Astrocyte of the spinal cord (primary cell): ENCODE data around the gene IRX3.

Source experiments
- DNase-seq: peaks from one replicate; pipeline ENCODE4 v3.0.0; 2011; ENCODE audit warnings: low read depth, low spot score
- H3K4me3 ChIP-seq: 2 replicates; pipeline ENCODE4 v1.5.1; 2011; ENCODE audit warnings: low read depth, mild to moderate bottlenecking, low read length, moderate library complexity
- in situ Hi-C: cut with HindIII; loops from 2 replicates; pipeline ENCODE4 v1.10.0; 2017; ENCODE audit warnings: low sequenced_read_pairs
- TF ChIP-seq, protein P1 (sequence below): IDR thresholded peaks from 2 replicates; pipeline ENCODE4 v1.5.1; 2012; ENCODE audit warnings: low read depth, mild to moderate bottlenecking, low read length, inconsistent platforms

The IRX3 gene

DNA sequence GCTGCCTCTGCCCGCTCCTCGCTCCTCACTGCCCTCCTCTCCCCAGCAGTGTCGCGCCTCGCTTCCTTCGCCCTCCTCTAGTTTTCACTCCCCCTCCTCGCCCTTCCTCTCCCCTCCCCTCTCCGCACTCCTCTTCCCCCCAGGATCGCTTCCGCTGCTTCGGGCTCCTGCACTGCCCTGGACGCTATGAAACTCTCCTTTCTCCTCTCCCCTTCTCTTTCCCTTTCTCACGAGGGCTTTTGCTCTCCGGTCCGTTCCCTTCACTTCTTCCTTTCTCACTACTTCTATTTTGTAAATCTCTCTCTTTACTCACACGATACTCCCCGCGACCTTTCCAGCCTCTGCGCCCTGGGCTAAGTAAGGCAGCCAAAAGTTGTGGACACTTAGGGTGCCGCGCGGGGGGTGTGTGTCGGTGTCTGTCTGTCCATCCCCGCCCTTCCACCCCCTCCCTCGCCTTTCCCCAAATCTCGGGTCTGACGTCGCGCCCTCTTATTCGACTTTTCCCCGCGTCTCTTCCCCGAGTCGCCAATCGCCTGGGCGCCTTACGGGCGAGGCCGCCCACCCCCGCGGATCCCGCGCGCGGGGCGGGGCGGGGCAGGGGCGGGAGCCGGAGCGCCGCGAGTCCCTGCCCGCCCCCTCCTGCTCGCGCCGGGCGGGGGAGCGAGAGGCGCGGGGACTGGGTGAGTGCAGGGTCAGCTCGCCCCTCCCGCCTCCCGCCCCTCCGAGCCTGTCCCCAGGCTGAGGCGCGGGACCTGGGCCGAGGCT is at the start of gene IRX3:
TSS of gene IRX3 (minus strand) at position 422 of the 765 bp plus-strand sequence. CDS start 737 bp downstream, outside the sequence.
- in situ Hi-C loops: loop anchor here (25.0 kb wide), 1 partner anchor 651 kb away; the partner anchor contains the start of gene IRX5
- peak within 1 kb of the TSS; percentile 64 for H3K4me3 ChIP-seq
- DNase-seq: peak; percentile 91
- TF ChIP-seq, protein P1, sequence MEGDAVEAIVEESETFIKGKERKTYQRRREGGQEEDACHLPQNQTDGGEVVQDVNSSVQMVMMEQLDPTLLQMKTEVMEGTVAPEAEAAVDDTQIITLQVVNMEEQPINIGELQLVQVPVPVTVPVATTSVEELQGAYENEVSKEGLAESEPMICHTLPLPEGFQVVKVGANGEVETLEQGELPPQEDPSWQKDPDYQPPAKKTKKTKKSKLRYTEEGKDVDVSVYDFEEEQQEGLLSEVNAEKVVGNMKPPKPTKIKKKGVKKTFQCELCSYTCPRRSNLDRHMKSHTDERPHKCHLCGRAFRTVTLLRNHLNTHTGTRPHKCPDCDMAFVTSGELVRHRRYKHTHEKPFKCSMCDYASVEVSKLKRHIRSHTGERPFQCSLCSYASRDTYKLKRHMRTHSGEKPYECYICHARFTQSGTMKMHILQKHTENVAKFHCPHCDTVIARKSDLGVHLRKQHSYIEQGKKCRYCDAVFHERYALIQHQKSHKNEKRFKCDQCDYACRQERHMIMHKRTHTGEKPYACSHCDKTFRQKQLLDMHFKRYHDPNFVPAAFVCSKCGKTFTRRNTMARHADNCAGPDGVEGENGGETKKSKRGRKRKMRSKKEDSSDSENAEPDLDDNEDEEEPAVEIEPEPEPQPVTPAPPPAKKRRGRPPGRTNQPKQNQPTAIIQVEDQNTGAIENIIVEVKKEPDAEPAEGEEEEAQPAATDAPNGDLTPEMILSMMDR: no peak

DNA sequence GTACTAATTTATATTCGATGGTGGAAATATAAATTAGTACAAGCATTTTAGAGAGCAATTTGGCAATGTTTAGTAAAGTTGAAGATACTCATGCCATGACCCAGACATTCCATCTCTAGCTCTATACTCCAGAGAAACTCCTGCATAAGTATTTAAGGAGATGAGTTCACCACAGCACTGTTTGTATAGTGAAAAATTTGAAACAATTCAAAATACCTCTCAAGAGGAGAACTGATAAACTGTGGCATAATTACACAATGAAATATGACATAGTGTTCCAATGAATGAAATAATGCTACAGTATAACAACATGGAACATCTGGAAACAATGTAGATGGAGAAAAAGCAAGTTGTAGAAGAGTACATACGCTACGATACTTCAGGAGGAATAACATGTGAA is 48.6 kb upstream of the IRX3 start:
- no peak for DNase-seq
- TF ChIP-seq, protein P1: no peak
- H3K4me3 ChIP-seq: no peak overlapping the region
- in situ Hi-C loops: no loop called here

DNA sequence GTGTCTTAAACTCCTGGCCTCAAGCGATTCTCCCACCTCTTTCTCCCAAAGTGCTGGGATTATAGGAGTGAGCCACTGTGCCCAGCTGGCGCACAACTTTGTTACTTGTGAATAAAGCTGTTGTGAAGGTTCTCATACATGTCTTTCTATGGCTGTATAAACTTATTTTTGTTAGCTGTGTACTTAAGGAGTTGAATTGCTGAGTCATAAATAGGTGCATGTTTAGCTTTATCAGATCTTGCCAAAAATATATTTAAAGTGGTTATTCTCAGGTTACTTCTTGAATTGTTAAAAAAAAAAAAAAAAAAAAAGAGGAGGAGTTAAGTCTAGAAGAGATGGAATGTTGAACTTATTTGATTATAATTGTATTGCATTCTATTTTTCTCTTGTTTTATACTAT is 47.6 kb upstream of the IRX3 start:
- H3K4me3 ChIP-seq: no peak overlapping the region
- DNase-seq: no peak
- TF ChIP-seq, protein P1: no peak
- in situ Hi-C loops: no loop called here

DNA sequence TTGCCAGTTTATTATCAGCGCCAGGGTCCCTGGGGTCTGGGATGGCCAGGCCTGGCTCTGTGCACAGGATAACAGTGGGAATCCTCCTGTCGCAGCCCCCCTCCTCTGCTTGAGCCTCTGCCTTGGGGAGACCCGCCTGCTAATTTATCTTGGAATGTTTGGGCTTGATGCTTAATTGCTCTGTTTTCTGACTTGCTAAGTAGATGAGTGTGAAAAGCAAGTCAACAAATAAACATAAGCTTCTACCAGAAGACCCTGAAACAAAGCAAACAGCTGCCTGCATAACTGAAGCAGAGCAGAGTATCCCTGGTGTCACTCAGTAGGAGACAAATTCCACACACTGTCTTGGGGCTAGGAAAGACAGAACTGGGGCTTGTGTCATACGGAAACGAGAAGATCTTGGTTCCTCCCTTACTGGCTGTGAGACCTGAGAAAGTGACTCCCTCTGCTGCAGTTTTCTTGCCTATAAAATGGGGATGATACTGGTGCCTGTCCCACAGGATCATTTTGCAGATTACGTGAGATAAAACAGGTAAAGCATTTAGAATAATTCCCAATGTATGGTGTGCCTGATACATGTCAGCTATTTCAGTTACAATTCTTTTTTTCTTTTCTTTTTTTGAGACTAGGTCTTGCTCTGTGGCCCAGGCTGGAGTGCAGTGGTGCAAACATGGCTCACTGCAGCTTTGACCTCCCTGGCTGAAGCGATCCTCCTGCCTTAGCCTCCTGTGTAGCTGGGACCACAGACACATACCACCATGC is 44.8 kb upstream of the IRX3 start:
- no peak for DNase-seq
- TF ChIP-seq, protein P1: no peak
- H3K4me3 ChIP-seq: no peak overlapping the region
- in situ Hi-C loops: no loop called here

DNA sequence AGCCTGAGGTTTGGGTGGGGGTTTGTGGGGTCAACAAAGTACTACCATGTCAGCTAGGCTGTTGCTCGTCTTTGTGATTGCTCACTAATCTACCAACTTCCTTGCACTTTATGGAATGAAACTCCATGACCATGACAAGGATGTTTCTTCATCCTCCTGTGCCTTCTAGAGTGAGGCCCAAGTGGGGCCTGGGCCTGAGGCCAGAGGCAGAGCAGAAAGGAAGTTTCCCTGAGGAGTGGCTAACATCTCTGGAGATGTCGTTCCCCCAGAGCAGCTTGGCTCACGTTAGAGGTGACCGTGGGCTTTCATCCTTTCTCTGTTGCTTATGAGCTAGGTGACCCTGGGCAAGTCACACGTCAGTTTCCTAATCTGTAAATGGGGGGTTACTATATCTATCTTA is 41.0 kb upstream of the IRX3 start:
- TF ChIP-seq, protein P1: no peak
- no peak overlapping the region for H3K4me3 ChIP-seq
- no peak for DNase-seq
- in situ Hi-C loops: no loop called here

DNA sequence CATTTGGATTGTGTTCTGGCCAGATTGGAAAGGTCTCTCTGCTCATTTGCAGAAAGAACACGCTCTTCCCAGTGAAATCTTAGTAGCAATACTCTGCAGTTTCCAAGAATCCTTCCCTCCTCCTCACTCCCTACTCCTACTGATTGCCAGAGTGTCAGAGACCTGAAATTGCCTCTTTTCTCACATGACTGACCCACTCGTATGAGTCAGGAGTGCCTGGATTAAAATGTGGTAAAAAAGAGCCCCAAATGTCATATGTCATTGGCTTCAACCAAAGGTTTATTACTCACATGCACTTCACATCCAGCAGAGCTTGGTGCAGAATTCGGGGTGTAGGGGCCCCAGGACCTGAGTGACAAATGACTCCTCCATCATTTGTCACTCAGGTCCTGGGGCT is 39.7 kb upstream of the IRX3 start:
- DNase-seq: peak; percentile 22
- in situ Hi-C loops: no loop called here
- TF ChIP-seq, protein P1: no peak
- no peak overlapping the region for H3K4me3 ChIP-seq
